Activated CD4-positive, alpha-beta memory T cell treated with anti-CD3 and anti-CD28 coated beads, Interleukin-2, amount 10 ng/mL, durations not matched to agents 7 days and 5 days (primary cell): ENCODE data around the gene NUP160. TPM values are rescaled to one million over a fixed set of nuclear protein-coding genes. Genes with fewer than 3 reads are reported as not detected.
A peak's percentile ranks its signal among the peaks of the same experiment; 100 is the strongest.
"Not testable (repeated sequence)": the region's sequence is repeated elsewhere in the genome, so short reads cannot be mapped to it uniquely, and the experiment has no call there.

Experiments used
- CTCF ChIA-PET: fragments of 350-600 bp; sonication (Branson Sonifier 250); formaldehyde crosslinking; loops from one replicate; lab custom pipeline; 2021; ENCODE audit warnings: antibody characterized with exemption, inconsistent platforms; lab: Charles Lee
- POLR2A ChIA-PET: fragments of 350-600 bp; sonication (Branson Sonifier 250); formaldehyde crosslinking; loops from one replicate; lab custom pipeline; 2021; ENCODE audit warnings: antibody characterized with exemption; lab: Charles Lee
- DNase-seq: peaks from one replicate; pipeline ENCODE4 v3.0.0-alpha.2; 2020
- H3K27ac Mint-ChIP-seq: one replicate; pipeline ENCODE4 v1.8.0; 2021; ENCODE audit warnings: mild to moderate bottlenecking, mixed read lengths
- H3K27me3 Mint-ChIP-seq: one replicate; pipeline ENCODE4 v1.8.0; 2021; ENCODE audit warnings: mixed read lengths
- H3K36me3 Mint-ChIP-seq: one replicate; pipeline ENCODE4 v1.8.0; 2021; ENCODE audit warnings: low read depth, mixed read lengths
- H3K4me1 Mint-ChIP-seq: one replicate; pipeline ENCODE4 v1.8.0; 2021; ENCODE audit warnings: mixed read lengths
- H3K4me3 Mint-ChIP-seq: one replicate; pipeline ENCODE4 v1.8.0; 2021; ENCODE audit warnings: mild to moderate bottlenecking, mixed read lengths
- H3K9me3 Mint-ChIP-seq: one replicate; pipeline ENCODE4 v1.8.0; 2021; ENCODE audit warnings: mixed read lengths
- total RNA-seq, 2 experiments: library from RNA; stranded (reverse); gene quantifications; one replicate each; pipeline ENCODE4 v1.2.3, GENCODE V29; 2021

The NUP160 gene
- total RNA-seq, 2 experiments from 2014 or later = 52.0 to 52.9 TPM

DNA sequence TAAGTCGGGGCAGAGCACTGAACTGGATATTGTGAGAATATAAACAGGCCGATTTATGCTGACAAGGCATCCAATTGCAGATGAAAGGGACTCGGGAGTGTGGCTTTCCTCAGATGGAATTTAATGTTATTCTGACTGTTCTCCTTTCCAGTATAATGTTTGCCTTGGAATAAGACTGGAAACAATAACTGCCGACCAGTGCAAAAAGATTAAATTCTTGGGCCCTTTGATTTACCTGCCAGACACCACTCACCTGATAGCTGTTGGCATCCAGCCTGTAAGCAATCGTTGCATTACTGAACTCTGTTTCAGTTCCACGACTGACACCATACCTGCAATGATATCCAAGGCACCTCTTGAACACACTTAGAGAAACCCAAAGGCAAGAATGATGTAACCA is 10.9 kb downstream of the NUP160 start:
- POLR2A ChIA-PET = interaction anchor here (1.9 kb wide), 1 partner anchor 11 kb away, joined by 8 read pairs; the partner anchor contains the start of gene NUP160
- DNase-seq = no peak
- no peak overlapping the region for H3K4me3 Mint-ChIP-seq
- CTCF ChIA-PET = no interaction called here
- no peaks in the 10 kb centered on the region for H3K27me3 Mint-ChIP-seq
- H3K27ac Mint-ChIP-seq = no peak overlapping the region
- no peaks in the 10 kb centered on the region for H3K4me1 Mint-ChIP-seq
- peaks cover 66% of the 10 kb centered on the region for H3K36me3 Mint-ChIP-seq
- no peaks in the 10 kb centered on the region for H3K9me3 Mint-ChIP-seq

DNA sequence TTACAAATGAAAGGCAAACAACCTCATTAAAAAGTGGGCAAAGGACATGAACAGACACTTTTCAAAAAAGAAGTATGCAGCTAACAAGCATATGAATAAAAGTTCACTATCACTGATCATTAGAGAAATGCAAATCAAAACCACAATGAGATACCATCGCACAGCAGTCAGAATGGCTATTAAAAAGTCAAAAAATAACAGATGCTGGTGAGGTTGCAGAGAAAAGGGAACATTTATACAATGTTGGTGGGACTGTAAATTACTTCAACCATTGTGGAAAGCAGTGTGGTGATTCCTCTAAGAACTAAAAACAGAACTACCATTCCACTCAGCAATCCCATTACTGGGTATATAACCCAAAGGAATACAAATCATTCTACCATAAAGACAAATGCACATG is 18.1 kb downstream of the NUP160 start:
- peaks cover 72% of the 10 kb centered on the region for H3K36me3 Mint-ChIP-seq
- H3K4me3 Mint-ChIP-seq, H3K27ac Mint-ChIP-seq, POLR2A ChIA-PET, CTCF ChIA-PET, H3K27me3 Mint-ChIP-seq, H3K9me3 Mint-ChIP-seq, DNase-seq: not testable (repeated sequence)
- peaks cover 17% of the 10 kb centered on the region for H3K4me1 Mint-ChIP-seq

DNA sequence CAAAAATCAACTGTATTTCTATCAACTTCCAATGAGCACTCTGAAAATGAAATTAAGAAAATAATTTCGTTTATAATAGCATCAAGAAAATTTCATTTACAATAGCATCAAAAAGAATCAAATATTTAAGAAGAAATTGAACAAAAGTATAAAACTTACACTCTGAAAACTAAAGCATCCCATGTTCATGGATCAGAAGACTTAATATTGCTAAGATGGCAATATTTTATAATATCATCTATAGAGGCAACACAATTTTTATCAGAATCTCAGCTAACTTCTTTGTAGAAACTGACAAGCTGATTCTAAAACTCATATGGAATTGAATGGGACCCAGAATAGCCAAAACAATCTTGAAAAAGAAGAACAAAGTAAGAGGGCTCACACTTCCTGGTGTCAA is 19.9 kb downstream of the NUP160 start:
- H3K4me3 Mint-ChIP-seq = no peak overlapping the region
- no peaks in the 10 kb centered on the region for H3K27me3 Mint-ChIP-seq
- POLR2A ChIA-PET = interaction anchor here (1.2 kb wide), 1 partner anchor 258 kb away, joined by 3 read pairs; no protein-coding TSS in a partner anchor
- peaks cover 17% of the 10 kb centered on the region for H3K4me1 Mint-ChIP-seq
- H3K9me3 Mint-ChIP-seq = no peaks in the 10 kb centered on the region
- H3K27ac Mint-ChIP-seq = no peak overlapping the region
- peaks cover 67% of the 10 kb centered on the region for H3K36me3 Mint-ChIP-seq
- no peak for DNase-seq
- CTCF ChIA-PET = no interaction called here

DNA sequence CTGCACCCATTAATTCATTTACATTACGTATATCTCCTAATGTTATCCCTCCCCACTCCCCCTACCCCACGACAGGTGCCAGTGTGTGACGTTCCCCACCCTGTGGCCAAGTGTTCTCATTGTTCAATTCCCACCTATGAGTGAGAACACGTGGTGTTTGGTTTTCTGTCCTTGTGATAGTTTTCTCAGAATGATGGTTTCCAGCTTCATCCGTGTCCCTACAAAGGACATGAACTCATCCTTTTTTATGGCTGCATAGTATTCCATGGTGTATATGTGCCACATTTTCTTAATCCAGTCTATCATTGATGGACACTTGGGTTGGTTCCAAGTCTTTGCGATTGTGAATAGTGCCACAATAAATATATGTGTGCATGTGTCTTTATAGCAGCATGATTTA is 25.5 kb downstream of the NUP160 start:
- peaks cover 67% of the 10 kb centered on the region for H3K36me3 Mint-ChIP-seq
- CTCF ChIA-PET = not testable (repeated sequence)

DNA sequence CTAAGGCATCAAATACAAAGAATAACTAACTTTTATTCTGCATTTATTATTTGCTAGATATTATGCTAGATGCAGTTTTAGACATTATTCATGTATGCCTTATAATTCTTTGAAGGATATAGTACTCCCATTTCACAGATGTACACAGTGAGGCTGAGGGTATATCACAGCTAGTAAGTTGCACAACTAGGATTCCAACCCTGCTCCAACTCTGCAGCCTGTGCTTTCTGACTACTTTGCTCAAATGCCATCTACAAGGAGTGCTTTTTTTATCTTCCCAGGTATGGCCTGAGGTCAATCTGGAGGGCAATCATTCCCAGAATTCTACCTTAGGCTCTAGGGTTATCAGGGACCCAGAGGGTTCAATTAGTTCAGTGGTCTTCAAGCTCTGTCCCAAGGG is 28.4 kb downstream of the NUP160 start:
- Mint-ChIP-seq H3K9me3 (no peaks in the 10 kb centered on the region), H3K36me3 (peaks cover 63% of the 10 kb centered on the region), H3K4me1 (no peaks in the 10 kb centered on the region), H3K4me3 (no peak overlapping the region), H3K27ac (no peak overlapping the region), H3K27me3 (no peaks in the 10 kb centered on the region)
- ChIA-PET CTCF (no interaction called here), POLR2A (no interaction called here)
- DNase-seq = no peak

More for the DNA sequence above, 25.5 kb downstream of the NUP160 start:
- H3K4me1 Mint-ChIP-seq, POLR2A ChIA-PET, H3K27me3 Mint-ChIP-seq, H3K27ac Mint-ChIP-seq, H3K9me3 Mint-ChIP-seq, DNase-seq, H3K4me3 Mint-ChIP-seq: not testable (repeated sequence)

DNA sequence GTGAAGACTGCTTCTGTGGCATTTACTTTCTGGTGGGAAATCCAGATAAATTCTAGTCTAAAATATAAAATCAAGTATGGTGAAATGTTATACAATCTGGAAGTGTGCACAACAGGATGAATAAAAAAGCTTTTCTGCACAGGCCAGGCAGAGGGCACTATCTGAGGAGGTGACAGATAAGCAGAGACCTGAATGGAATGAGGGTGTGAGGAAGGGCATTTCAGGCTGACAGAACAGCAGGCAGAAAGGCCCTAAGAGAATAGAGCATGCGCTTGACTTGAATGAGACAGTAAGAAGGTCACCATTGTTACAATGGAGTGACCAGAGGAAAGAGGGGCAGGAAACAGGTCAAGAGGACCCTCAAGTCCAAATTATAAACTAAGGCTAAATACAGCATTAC is 47.4 kb downstream of the NUP160 start:
- CTCF ChIA-PET = no interaction called here
- peaks cover 10% of the 10 kb centered on the region for H3K4me1 Mint-ChIP-seq
- peak overlapping the region; percentile 14 for H3K27ac Mint-ChIP-seq
- no peaks in the 10 kb centered on the region for H3K27me3 Mint-ChIP-seq
- no peaks in the 10 kb centered on the region for H3K9me3 Mint-ChIP-seq
- H3K4me3 Mint-ChIP-seq = no peak overlapping the region
- DNase-seq = no peak
- POLR2A ChIA-PET = no interaction called here
- peaks cover 47% of the 10 kb centered on the region for H3K36me3 Mint-ChIP-seq

DNA sequence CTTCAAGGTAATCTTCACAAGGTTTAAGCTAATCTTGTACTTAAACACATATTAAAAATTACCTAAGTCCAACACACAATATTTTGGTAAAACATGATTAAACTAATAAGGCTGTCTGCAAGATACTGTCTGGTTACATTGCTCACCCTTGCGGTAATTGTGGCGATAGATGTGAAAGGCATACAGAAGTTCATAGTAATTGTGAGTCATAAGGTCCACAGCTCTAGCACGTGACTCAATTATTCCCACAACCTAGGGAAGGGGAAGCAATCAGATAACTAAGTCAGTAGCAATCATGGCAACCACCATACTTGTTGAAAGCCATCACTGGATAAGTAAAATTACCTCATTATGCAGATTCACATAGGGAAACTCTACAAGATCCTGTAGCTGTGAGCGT is 50.5 kb downstream of the NUP160 start:
- POLR2A ChIA-PET = interaction anchor here (0.8 to 1.0 kb wide), 5 partner anchors 12 to 36 kb away, joined by 3 to 5 read pairs (median 3); no protein-coding TSS in a partner anchor
- peak overlapping the region; percentile 44 for H3K27ac Mint-ChIP-seq

DNA sequence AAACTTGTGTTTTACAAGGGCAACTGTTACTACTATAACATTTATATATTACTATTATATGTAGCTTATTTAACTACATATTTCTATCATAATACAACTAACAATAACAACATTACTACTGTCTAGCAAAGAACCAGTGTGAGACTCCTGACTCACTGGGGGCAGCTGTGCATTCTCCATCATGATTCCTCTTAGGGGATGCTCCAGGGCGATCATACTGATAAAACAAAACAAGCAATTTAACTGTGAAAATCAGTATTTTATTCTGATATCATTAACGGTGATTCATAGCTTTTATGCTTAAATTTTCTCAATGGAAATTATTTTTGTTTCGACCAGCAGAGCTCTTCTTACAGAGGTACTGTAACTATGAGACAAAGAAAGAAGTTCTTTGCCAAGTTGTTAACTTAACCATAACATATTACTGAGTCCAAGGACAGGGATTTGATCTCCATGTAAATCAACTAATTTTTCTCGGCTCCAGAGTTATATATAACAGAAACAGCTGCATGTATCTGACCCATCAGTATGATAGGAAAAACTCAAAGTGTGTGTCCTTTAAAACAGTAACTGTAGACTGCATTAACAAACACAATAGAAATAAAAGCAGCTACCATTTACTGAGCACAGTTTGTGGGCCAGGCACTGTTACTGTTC is 56.2 kb downstream of the NUP160 start:
- Mint-ChIP-seq H3K36me3 (peaks cover 42% of the 10 kb centered on the region), H3K27ac (no peak overlapping the region), H3K4me1 (peaks cover 6% of the 10 kb centered on the region), H3K4me3 (no peak overlapping the region), H3K27me3 (no peaks in the 10 kb centered on the region), H3K9me3 (no peaks in the 10 kb centered on the region)
- CTCF ChIA-PET = interaction anchor here (0.9 to 1.0 kb wide), 2 partner anchors 8 to 61 kb away, joined by 3 read pairs; no protein-coding TSS in a partner anchor
- POLR2A ChIA-PET = interaction anchor here (1.0 to 1.9 kb wide), 2 partner anchors 13 to 27 kb away, joined by 3 to 6 read pairs; no protein-coding TSS in a partner anchor
- no peak for DNase-seq

More for the DNA sequence above, 50.5 kb downstream of the NUP160 start:
- no peaks in the 10 kb centered on the region for H3K27me3 Mint-ChIP-seq
- H3K9me3 Mint-ChIP-seq = no peaks in the 10 kb centered on the region
- no peak overlapping the region for H3K4me3 Mint-ChIP-seq
- peaks cover 42% of the 10 kb centered on the region for H3K36me3 Mint-ChIP-seq
- CTCF ChIA-PET = interaction anchor here (0.5 kb wide), 1 partner anchor 236 kb away, joined by 3 read pairs; no protein-coding TSS in a partner anchor
- DNase-seq = peak; percentile 60
- H3K4me1 Mint-ChIP-seq = peaks cover 10% of the 10 kb centered on the region

DNA sequence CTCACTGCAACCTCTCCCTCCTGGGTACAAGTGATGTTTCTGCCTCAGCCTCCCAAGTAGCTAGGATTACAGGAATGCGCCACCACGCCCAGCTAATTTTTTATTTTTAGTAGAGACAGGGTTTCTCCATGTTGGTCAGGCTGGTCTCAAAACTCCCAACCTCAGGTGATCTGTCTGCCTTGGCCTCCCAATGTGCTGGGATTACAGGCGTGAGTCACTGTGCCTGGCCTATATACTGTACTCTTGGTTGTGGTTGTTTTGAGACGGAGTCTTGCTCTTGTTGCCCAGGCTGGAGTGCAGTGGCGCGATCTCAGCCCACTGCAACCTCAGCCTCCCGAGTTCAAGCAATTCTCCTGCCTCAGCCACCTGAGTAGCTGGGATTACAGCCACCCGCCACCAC is 58.1 kb downstream of the NUP160 start:
- POLR2A ChIA-PET = not testable (repeated sequence)

DNA sequence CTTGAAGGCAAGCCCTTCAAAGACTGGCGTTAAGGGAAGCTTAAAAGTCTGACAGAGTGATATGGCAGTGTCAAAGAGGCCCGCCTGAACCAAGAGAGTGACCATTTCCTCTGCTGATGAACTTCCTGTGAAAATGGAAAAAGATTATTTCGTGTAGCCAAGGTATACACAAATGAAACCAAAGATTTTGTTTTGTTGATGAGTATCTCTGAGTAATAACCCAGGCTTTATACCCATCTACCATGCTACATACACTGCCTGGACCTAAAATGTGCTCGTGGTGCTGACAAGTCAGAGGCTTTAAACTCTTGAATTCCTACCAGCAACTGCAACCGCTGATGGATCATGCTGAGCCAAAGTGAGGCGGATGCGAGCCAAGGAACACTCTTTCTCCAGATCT is 60.0 kb downstream of the NUP160 start:
- CTCF ChIA-PET = no interaction called here
- no peaks in the 10 kb centered on the region for H3K27me3 Mint-ChIP-seq
- no peaks in the 10 kb centered on the region for H3K9me3 Mint-ChIP-seq
- no peak for DNase-seq
- POLR2A ChIA-PET = no interaction called here
- peaks cover 6% of the 10 kb centered on the region for H3K4me1 Mint-ChIP-seq
- H3K4me3 Mint-ChIP-seq = no peak overlapping the region
- H3K27ac Mint-ChIP-seq = peak overlapping the region; percentile 42
- peaks cover 55% of the 10 kb centered on the region for H3K36me3 Mint-ChIP-seq

More for the DNA sequence above, 58.1 kb downstream of the NUP160 start:
- not testable (repeated sequence) for DNase-seq, H3K27me3 Mint-ChIP-seq, H3K4me3 Mint-ChIP-seq, H3K4me1 Mint-ChIP-seq, H3K9me3 Mint-ChIP-seq, H3K27ac Mint-ChIP-seq
- H3K36me3 Mint-ChIP-seq = peaks cover 42% of the 10 kb centered on the region
- CTCF ChIA-PET = interaction anchor here (0.7 kb wide), 1 partner anchor 271 kb away, joined by 3 read pairs; no protein-coding TSS in a partner anchor

DNA sequence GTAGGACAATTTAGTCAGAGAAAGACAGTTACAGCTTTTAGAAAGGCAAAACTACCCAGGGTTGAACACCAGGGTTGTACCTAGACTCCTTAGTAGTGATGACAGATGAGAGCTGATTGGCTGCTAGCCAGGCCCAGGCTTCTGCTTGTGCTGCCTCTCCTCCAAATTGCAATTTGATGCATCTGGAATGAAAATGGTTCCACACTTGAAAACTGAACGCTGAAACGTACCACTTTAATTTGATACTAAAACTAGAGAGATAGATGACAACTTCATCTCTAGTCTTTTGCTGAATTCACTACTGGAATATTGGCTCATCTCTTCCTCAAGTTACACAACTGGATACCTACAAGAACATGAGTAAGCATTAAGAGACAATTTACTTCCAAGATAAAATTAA is 61.8 kb downstream of the NUP160 start:
- CTCF ChIA-PET = no interaction called here
- H3K27ac Mint-ChIP-seq = no peak overlapping the region
- DNase-seq = no peak
- POLR2A ChIA-PET = interaction anchor here (1.3 kb wide), 1 partner anchor 11 kb away, joined by 5 read pairs; no protein-coding TSS in a partner anchor
- no peak overlapping the region for H3K4me3 Mint-ChIP-seq
- peaks cover 6% of the 10 kb centered on the region for H3K4me1 Mint-ChIP-seq
- peaks cover 51% of the 10 kb centered on the region for H3K36me3 Mint-ChIP-seq
- no peaks in the 10 kb centered on the region for H3K9me3 Mint-ChIP-seq
- H3K27me3 Mint-ChIP-seq = no peaks in the 10 kb centered on the region

DNA sequence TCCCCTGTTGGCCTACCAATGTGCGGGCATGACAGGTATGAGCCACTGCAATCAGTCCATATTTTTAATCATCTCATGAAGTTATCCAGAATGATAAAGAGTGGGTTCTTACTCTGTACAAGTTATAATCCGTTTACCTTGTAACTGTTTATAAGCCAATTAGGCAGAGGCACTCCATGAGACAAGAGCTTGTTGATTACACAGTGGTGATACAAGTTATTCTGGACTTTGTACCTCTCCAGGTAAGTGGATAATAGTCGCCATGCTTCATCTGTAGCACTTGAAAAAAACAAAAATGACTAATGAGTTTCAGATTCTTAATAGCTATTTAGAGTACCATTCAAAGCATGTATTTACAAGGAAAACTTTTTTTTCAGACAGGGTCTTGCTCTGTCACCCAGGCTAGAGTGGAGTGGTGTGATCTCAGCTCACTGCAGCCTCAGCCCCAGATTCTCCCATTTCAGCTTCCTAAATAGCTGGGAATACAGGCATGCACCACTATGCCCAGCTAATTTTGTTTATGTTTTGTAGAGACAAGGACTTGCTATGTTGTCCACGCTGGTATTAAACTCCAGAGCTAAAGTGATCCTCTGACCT is 63.3 kb downstream of the NUP160 start:
- POLR2A ChIA-PET = interaction anchor here (0.6 to 1.4 kb wide), 4 partner anchors 11 to 203 kb away, joined by 3 to 9 read pairs (median 4); partner anchors contain the start of gene NUP160
- DNase-seq = no peak
- H3K4me3 Mint-ChIP-seq = no peak overlapping the region
- H3K27me3 Mint-ChIP-seq = no peaks in the 10 kb centered on the region
- no peak overlapping the region for H3K27ac Mint-ChIP-seq
- H3K9me3 Mint-ChIP-seq = no peaks in the 10 kb centered on the region
- H3K4me1 Mint-ChIP-seq = peaks cover 6% of the 10 kb centered on the region
- CTCF ChIA-PET = no interaction called here
- peaks cover 48% of the 10 kb centered on the region for H3K36me3 Mint-ChIP-seq

DNA sequence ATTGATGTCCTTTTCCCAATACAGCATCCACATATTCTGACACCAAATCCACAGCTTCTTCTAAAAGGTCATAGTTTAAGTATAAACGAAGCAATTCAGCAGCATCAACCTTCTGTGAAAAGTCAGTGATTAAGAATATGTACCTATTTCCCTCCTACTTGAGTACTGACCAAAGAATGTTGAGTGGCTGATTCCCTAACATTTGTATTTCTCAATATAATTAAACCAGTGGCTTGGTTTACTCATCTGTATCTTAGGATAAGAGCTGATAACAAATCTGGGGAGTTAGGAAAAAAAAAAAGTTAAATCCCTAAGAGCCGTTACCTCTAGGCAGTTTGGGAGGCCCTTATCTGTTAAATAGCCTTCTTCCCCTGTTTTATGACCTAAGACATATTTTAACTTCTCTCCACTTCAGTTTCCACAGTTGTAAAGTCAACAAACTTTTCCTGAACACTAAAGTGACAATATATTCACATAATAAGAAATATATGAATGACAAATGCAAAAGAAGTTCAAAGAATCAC is 65.0 kb downstream of the NUP160 start:
- H3K36me3 Mint-ChIP-seq = peaks cover 57% of the 10 kb centered on the region
- H3K4me1 Mint-ChIP-seq = peaks cover 1% of the 10 kb centered on the region
- H3K27ac Mint-ChIP-seq = no peak overlapping the region
- H3K9me3 Mint-ChIP-seq = no peaks in the 10 kb centered on the region
- no peak for DNase-seq
- ChIA-PET CTCF (interaction anchor here (1.2 kb wide), 1 partner anchor 71 kb away, joined by 3 read pairs; no protein-coding TSS in a partner anchor), POLR2A (no interaction called here)
- H3K4me3 Mint-ChIP-seq = no peak overlapping the region
- H3K27me3 Mint-ChIP-seq = no peaks in the 10 kb centered on the region
